ENCODE results near the gene FBXL15. TPM values are rescaled to one million over a fixed set of nuclear protein-coding genes. Genes with fewer than 3 reads are reported as not detected.

Gene FBXL15
- total RNA-seq, 1 donor from 2014 or later, result 23.4 TPM

- H3K9me3 Mint-ChIP-seq (ENCODE audit: unreplicated experiment), result peaks cover 2% of the 10 kb centered on the region
- no peak for DNase-seq
- TF ChIP-seq, protein P1, sequence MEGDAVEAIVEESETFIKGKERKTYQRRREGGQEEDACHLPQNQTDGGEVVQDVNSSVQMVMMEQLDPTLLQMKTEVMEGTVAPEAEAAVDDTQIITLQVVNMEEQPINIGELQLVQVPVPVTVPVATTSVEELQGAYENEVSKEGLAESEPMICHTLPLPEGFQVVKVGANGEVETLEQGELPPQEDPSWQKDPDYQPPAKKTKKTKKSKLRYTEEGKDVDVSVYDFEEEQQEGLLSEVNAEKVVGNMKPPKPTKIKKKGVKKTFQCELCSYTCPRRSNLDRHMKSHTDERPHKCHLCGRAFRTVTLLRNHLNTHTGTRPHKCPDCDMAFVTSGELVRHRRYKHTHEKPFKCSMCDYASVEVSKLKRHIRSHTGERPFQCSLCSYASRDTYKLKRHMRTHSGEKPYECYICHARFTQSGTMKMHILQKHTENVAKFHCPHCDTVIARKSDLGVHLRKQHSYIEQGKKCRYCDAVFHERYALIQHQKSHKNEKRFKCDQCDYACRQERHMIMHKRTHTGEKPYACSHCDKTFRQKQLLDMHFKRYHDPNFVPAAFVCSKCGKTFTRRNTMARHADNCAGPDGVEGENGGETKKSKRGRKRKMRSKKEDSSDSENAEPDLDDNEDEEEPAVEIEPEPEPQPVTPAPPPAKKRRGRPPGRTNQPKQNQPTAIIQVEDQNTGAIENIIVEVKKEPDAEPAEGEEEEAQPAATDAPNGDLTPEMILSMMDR (IDR thresholded peaks at IDR 0.05; ENCODE audit: partially characterized antibody, unreplicated experiment), result no peak
- H3K27ac Mint-ChIP-seq (ENCODE audit: unreplicated experiment), result no peak overlapping the region
- no peak overlapping the region for H3K4me3 Mint-ChIP-seq (ENCODE audit: unreplicated experiment)
- no peaks in the 10 kb centered on the region for H3K36me3 Mint-ChIP-seq (ENCODE audit: unreplicated experiment)
- H3K4me1 Mint-ChIP-seq (ENCODE audit: low read depth, unreplicated experiment), result peaks cover 10% of the 10 kb centered on the region
- no peaks in the 10 kb centered on the region for H3K27me3 Mint-ChIP-seq (ENCODE audit: unreplicated experiment)
Observed at GRCh38 chr10:102455893-102456471, 35.3 kb downstream of the FBXL15 start.

DNA sequence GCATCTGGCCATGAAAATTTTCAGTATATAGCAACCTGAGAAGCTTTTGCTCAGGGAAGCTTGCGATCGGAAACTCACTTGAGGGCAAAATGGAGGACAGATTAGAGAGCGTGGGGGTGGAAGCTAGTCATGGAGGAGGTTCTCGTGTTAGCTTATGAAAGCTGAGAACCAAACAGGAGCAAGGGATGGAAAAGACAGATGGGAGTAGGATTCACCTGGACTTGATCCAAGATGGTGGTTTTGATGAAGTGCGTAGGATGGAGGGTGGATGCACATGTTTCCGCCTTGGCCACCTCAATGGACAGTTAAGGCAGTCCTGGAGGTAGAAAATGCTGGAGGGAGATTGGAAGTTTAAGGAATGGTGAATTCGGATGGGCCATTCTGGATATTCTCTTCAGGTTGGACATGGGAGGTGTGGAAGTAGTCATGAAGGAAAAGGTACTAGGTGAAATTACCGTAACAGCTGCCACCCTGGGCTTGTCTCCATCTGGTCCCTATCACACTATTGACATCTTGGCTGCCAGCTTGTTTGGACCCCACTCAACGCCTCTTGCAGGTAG is 37.0 kb downstream of the FBXL15 start:
- no peak overlapping the region for H3K4me3 Mint-ChIP-seq (ENCODE audit: unreplicated experiment)
- H3K9me3 Mint-ChIP-seq (ENCODE audit: unreplicated experiment), result peaks cover 10% of the 10 kb centered on the region
- H3K36me3 Mint-ChIP-seq (ENCODE audit: unreplicated experiment), result no peaks in the 10 kb centered on the region
- H3K27ac Mint-ChIP-seq (ENCODE audit: unreplicated experiment), result no peak overlapping the region
- TF ChIP-seq, protein P1 (IDR thresholded peaks at IDR 0.05; ENCODE audit: partially characterized antibody, unreplicated experiment), result no peak
- DNase-seq, result no peak
- peaks cover 4% of the 10 kb centered on the region for H3K27me3 Mint-ChIP-seq (ENCODE audit: unreplicated experiment)
- peaks cover 21% of the 10 kb centered on the region for H3K4me1 Mint-ChIP-seq (ENCODE audit: low read depth, unreplicated experiment)

- Mint-ChIP-seq H3K9me3 (ENCODE audit: unreplicated experiment) (peaks cover 14% of the 10 kb centered on the region), H3K36me3 (ENCODE audit: unreplicated experiment) (no peaks in the 10 kb centered on the region), H3K27ac (ENCODE audit: unreplicated experiment) (no peak overlapping the region), H3K4me3 (ENCODE audit: unreplicated experiment) (no peak overlapping the region), H3K4me1 (ENCODE audit: low read depth, unreplicated experiment) (peaks cover 26% of the 10 kb centered on the region), H3K27me3 (ENCODE audit: unreplicated experiment) (peaks cover 4% of the 10 kb centered on the region)
- no peak for DNase-seq
- TF ChIP-seq, protein P1 (IDR thresholded peaks at IDR 0.05; ENCODE audit: partially characterized antibody, unreplicated experiment), result no peak
Observed at GRCh38 chr10:102458656-102459055, 38.0 kb downstream of the FBXL15 start.

GRCh38 chr10:102460836-102461186 is 40.2 kb downstream of the FBXL15 start:
- Mint-ChIP-seq H3K36me3 (ENCODE audit: unreplicated experiment) (no peaks in the 10 kb centered on the region), H3K9me3 (ENCODE audit: unreplicated experiment) (peaks cover 14% of the 10 kb centered on the region), H3K27ac (ENCODE audit: unreplicated experiment) (peak overlapping the region; percentile 93), H3K4me3 (ENCODE audit: unreplicated experiment) (peak overlapping the region; percentile 97), H3K27me3 (ENCODE audit: unreplicated experiment) (peaks cover 4% of the 10 kb centered on the region), H3K4me1 (ENCODE audit: low read depth, unreplicated experiment) (peaks cover 23% of the 10 kb centered on the region)
- DNase-seq, result no peak
- TF ChIP-seq, protein P1 (IDR thresholded peaks at IDR 0.05; ENCODE audit: partially characterized antibody, unreplicated experiment), result no peak
